Measurements from ENCODE around the gene WAPL. TPM values are rescaled to one million over a fixed set of nuclear protein-coding genes. Genes with fewer than 3 reads are reported as not detected.

The WAPL gene
- total and polyA plus RNA-seq, 8 donors: 7.1 to 22.0 (median 12.4) TPM

DNA sequence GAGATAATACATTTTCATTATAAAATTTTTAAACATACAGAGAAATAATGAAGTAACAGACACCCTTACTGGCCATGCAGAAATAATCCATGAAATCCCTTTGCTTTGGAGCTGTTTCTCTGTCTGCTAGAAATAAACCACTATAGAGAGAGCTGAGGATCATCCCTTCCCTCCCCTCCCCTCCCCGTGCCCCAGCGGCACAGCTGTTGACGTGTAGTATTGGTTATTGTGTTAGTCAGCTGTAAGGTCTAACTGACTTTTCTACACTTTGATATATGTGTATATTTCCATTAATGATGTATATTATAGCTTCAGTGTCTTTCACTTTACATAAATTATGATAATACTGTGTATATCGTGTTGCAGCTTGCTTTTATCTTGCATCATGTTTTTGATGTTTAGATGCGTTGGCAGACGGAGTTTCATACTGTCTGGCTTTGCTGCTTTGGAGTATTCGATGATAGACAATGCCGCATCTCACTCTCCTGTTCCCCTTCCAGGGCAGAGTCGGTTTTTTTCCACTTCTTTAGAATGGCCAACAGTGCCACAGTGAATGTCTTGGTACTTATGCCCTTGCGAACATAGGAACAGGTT, 127.6 kb downstream of the WAPL start:
- intact Hi-C loops (cut with DNase I): loop anchor here (5.0 to 10.0 kb wide), 3 partner anchors 193 to 201 kb away; no protein-coding TSS in a partner anchor
- FAIRE-seq (no peak), DNase-seq (no peak), ATAC-seq (no peak)
- WGBS, 2 donors: 62 to 78% methylated on average over 10 of the region's 10 CpGs
- Histone ChIP-seq H3K27me3 (no peaks in the 10 kb centered on the region), H3K27ac (no peak overlapping the region), H3K4me3 (no peak overlapping the region), H3K4me1 (peaks cover 0 to 3% (median 0%) of the 10 kb centered on the region in 3 donors), H3K36me3 (no peaks in the 10 kb centered on the region), H3K9me3 (no peaks in the 10 kb centered on the region)
- TF ChIP-seq, protein P1, sequence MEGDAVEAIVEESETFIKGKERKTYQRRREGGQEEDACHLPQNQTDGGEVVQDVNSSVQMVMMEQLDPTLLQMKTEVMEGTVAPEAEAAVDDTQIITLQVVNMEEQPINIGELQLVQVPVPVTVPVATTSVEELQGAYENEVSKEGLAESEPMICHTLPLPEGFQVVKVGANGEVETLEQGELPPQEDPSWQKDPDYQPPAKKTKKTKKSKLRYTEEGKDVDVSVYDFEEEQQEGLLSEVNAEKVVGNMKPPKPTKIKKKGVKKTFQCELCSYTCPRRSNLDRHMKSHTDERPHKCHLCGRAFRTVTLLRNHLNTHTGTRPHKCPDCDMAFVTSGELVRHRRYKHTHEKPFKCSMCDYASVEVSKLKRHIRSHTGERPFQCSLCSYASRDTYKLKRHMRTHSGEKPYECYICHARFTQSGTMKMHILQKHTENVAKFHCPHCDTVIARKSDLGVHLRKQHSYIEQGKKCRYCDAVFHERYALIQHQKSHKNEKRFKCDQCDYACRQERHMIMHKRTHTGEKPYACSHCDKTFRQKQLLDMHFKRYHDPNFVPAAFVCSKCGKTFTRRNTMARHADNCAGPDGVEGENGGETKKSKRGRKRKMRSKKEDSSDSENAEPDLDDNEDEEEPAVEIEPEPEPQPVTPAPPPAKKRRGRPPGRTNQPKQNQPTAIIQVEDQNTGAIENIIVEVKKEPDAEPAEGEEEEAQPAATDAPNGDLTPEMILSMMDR (IDR thresholded peaks at IDR 0.05): no peak

DNA sequence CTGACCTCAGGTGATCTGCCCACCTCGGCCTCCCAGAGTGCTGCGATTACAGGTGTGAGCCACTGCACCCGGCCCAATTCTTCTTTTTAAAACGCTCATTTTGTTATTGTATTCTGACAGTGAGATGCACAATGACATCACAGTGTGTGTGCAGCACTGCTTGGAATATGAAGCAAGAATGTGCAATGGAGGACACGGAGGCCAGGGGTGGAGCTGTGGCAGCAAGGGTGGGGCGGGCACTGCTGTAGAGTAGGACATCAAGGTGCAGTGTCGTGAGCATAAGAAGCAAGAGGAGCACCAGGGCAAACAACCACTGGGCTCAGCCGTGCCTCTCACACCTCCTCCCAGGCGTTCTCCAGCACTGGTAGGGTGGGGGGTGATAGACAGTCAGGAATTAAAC, 128.2 kb downstream of the WAPL start:
- no peaks in the 10 kb centered on the region for H3K27me3 ChIP-seq
- H3K27ac ChIP-seq: no peak overlapping the region
- FAIRE-seq (no peak), ATAC-seq (no peak), DNase-seq (no peak)
- intact Hi-C loops (cut with DNase I): loop anchor here (5.0 to 10.0 kb wide), 3 partner anchors 194 to 201 kb away; no protein-coding TSS in a partner anchor
- no peak overlapping the region for H3K4me3 ChIP-seq
- 72 to 77% methylated on average over 9 of the region's 9 CpGs for WGBS, 2 donors
- no peaks in the 10 kb centered on the region for H3K9me3 ChIP-seq
- TF ChIP-seq, protein P1 (IDR thresholded peaks at IDR 0.05): no peak
- H3K4me1 ChIP-seq: peaks cover 0 to 3% (median 0%) of the 10 kb centered on the region in 3 donors
- no peaks in the 10 kb centered on the region for H3K36me3 ChIP-seq

- Histone ChIP-seq H3K36me3 (no peaks in the 10 kb centered on the region), H3K4me1 (peaks cover 0 to 3% (median 0%) of the 10 kb centered on the region in 3 donors), H3K27me3 (no peaks in the 10 kb centered on the region), H3K27ac (no peak overlapping the region), H3K9me3 (no peaks in the 10 kb centered on the region), H3K4me3 (no peak overlapping the region)
- TF ChIP-seq, protein P1 (IDR thresholded peaks at IDR 0.05): no peak
- intact Hi-C loops (cut with DNase I): loop anchor here (5.0 to 10.0 kb wide), 3 partner anchors 195 to 202 kb away; no protein-coding TSS in a partner anchor
- FAIRE-seq: no peak
- 78 to 84% methylated on average over 7 of the region's 7 CpGs for WGBS, 2 donors
- no peak for ATAC-seq
- no peak for DNase-seq
These were observed 128.9 kb downstream of the WAPL start for GRCh38 chr10:86392723-86393094.

GRCh38 chr10:86391986-86392722, 129.4 kb downstream of the WAPL start:
- WGBS, 2 donors: 77 to 82% methylated on average over 12 of the region's 12 CpGs
- TF ChIP-seq, protein P1 (IDR thresholded peaks at IDR 0.05): no peak
- DNase-seq (no peak), ATAC-seq (no peak), FAIRE-seq (no peak)
- Histone ChIP-seq H3K36me3 (no peaks in the 10 kb centered on the region), H3K27ac (no peak overlapping the region), H3K4me1 (peaks cover 0 to 3% (median 0%) of the 10 kb centered on the region in 3 donors), H3K9me3 (no peaks in the 10 kb centered on the region), H3K4me3 (no peak overlapping the region), H3K27me3 (no peaks in the 10 kb centered on the region)
- intact Hi-C loops (cut with DNase I): loop anchor here (5.0 to 10.0 kb wide), 3 partner anchors 195 to 203 kb away; no protein-coding TSS in a partner anchor
